Limb (tissue), 2 donors: Measurements from ENCODE around the gene UTP15.

Experiments used
- DNase-seq, 2 donors: peaks; one replicate each; pipeline ENCODE4 v3.0.0-alpha.2; 2016; ENCODE audit errors: extremely low spot score in 2 of 2

UTP15 gene

DNA sequence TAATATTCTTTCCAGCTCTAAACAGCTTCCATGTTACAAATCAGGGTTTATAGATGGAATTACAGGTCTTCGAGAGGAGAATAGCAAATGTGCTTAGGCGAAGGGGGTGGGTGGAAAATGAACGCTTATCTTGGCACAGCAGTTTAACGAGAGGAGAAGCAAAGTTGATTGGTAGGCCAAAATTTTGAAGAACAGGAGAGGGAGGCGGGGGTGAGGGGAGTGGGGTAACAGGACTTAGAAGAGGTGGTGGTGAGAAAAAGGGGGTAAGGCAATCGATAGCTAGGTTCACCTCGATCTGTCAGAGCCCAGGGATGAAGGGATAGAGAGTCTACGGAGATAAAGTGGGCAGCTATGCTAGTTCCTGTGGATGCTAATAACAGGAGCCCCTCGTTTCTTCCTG is 868 bp upstream of the UTP15 start:
- no peak for DNase-seq

- DNase-seq = no peak
Measured at GRCh38 chr5:73565969-73566547, 515 bp downstream of the UTP15 start.

DNA sequence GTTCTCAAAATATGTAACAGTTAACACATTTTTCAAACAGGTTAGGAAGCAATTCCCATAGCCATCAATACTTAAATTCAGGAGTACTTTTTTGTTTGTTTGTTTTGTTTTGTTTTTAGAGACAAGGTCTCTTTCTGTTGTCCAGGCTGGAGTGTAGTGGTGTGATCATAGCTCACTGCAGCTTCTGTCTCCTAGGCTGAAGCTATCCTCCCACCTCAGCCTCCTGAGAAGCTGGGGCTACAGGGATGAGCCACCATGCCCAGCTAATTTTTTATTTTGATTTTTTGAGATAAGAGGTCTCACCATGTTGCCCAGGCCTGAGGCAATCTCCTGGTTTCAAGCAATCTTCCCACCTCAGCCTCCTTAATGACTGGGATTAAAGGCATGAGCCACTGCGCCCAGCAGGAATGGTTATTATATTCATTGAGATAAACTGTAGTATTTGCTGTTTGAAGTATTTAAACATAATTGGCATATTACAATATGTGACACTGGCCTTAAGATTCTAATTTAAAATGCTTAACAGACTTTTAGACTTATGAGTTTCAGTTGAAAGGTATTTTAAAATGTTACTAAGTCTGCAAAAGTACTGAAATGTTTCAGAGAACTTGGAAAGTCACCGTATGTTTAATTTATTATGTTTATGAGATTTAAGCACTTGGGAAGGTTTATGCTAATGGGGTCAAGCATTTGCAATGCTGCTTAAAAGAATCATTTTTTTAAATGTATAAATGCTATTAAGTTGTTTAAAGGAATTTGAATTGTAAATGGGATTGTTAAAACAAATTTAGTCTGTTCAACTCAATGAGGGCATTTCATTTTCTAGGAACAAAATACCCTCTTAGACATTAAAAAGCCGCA is 17.0 kb downstream of the UTP15 start:
- no peak for DNase-seq

GRCh38 chr5:73587923-73588322 is 22.4 kb downstream of the UTP15 start:
- DNase-seq = no peak

DNA sequence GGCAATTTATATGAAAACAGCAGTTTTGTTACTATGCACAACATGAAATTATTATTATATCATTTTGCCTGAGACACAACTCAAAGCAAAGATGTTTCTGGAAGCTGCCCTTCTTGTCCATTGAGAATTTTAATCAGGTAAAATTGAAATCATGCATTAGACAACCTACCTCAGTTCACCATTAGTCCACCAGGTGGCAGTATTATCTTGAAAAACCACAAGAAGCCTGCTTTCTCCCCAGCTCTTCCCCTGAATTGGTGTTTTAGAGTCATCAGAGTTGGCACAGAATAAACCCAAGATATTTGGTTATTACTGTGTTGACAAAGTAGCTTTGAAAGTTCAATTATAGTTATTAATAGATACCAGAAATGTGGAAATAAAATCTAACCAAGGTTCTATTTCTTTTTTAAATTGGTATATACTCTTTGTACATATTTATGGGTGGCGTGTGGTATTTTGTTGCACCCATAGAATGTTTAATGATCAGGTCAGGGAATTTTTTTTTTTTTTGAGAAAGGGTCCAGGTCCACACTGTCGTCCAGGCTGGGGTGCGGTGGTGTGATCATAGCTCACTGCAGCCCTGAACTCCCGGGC is 25.7 kb downstream of the UTP15 start:
- peak; percentile 42 to 78 for DNase-seq

DNA sequence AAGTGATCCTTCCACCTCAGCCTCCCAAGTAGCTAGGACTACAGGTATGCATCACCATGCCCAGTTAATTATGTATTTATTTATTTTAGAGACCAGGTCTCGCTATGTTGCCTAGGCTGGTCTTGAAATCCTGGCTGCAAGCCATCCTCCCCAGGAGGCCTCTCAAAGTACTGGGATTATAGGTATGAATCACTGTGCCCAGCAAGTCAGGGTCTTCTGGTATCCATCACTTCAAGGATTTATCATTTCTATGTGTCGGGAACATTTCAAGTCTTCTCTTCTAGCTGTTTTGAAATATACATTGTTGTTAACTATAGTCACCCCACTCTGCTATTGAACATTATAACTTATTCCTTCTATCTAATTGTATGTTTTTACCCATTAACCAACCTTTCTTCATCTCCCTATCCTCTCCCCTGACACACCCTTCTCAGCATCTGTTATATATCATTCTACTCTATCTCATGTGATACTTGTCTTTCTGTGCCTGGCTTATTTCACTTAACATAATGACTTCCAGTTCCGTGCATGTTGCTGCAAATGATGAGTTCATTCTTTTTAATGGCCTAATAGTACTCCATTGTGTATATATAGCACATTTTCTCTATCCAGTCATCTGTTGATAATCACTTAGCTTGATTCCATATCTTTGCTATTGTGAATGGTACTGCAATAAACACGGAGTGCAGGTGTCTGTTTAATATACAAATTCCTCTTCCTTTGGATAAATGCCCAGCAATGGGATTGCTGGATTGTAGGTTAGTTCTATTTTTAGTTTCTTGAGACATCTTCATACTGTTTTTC is 26.4 kb downstream of the UTP15 start:
- DNase-seq = no peak

DNA sequence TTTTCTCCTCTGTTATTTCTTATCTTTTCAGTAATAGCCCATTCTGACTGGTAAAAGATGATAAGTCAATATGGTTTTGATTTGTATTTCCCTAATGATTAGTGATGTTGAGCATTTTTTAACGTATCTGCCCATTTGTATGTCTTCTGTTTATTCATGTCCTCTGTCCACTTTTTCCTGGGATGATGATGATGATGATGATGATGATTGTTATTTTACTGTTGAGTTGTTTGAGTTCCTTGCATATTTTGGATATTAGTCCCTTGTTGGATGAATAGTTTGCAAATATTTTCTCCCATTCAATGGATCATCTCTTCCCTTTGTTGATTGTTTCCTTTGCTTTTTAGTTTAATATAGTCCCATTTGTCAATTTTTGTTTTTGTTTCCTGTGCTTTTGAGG is 27.0 kb downstream of the UTP15 start:
- no peak for DNase-seq

- no peak for DNase-seq
Measured at GRCh38 chr5:73596705-73597328, 31.3 kb downstream of the UTP15 start.

GRCh38 chr5:73599380-73599779 is 33.8 kb downstream of the UTP15 start:
- no peak for DNase-seq

GRCh38 chr5:73603998-73604397 is 38.5 kb downstream of the UTP15 start:
- DNase-seq = no peak

GRCh38 chr5:73605223-73606087 is 39.9 kb downstream of the UTP15 start:
- DNase-seq = no peak

DNA sequence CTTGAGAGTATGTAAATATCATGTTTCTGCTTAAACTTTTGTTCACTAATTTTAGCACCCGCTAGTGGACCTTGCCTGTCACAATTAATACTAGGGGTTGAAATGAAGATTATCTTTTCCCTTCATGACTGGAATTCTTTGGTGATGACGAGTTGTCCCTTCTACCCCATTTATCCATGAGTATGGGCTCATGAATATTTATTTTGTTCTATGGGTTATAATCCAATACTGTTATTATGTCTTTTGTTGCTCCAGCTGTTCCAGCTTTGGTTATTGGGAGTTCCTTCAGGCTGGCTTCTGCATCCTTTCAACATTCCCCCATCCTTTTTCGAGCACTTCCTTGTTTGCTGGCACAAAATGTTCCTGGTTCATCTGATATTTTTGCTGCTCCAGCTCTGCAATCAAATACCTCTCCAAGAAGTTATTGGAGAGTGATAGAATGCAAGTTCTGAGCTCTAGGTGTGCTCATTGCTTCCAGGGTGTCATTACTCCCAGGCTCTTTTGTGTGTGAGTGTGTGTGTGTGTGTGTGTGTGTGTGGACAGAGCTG is 40.7 kb downstream of the UTP15 start:
- DNase-seq = no peak

GRCh38 chr5:73607228-73607627 is 41.7 kb downstream of the UTP15 start:
- no peak for DNase-seq

GRCh38 chr5:73612799-73613198 is 47.3 kb downstream of the UTP15 start:
- no peak for DNase-seq

- DNase-seq = no peak
Measured at GRCh38 chr5:73615085-73615484, 49.5 kb downstream of the UTP15 start.

- DNase-seq = no peak
Measured at GRCh38 chr5:73615947-73616346, 50.4 kb downstream of the UTP15 start.

DNA sequence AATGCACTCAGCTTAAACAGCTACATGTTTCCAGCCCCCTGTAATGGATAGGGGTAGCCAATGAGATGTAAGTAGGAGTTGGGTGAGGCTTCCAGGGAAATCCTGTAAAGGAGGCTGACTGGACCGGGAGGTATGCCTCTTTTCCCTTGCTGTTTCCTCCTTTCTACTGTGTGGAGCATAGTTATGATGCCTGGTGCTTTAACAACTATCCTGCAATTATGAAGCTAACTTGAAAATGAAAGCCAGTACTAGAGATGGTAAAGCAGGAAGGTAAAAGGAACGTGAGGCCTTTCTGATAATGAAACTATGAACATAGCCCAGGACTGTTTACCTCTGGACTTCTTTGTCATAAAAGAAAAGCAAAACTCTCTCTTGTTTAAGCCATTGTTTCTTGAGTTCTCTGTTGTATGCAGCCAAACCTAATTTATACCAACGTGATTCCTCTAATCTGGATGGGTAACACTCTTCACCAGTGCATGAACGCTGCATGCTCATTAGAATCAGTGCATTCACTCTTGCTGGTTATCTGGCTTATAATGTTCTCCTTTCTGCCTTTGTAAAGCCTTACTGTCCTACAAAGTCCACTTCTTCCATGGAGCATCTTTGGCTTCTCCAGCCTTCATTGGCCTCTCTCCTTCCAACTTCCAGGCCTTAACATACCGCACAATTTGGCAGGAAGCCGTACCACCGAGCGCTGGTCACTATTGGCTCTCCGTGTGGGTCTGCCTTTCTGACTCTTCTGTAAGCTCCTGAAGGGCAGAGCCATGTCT is 52.2 kb downstream of the UTP15 start:
- DNase-seq = no peak

- peak in 1 of 2 donors; percentile 18 for DNase-seq
Measured at GRCh38 chr5:73619606-73620333, 54.2 kb downstream of the UTP15 start.

DNA sequence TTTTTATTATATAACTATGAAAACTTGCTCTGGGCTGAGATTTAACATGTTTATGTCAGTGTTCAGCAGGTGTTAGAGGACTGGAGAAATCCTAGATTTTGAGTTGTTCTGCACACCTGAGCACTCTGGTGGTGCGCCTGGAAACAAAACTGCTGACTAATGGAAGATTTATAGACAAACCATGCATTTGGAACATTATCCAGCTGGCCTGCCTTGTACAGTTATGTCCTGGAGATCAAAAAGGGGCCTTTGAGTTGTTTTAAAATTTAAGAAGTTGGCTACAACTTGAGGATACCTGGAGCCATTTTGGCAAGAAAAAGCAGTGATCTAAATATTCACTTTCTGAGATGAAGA is 54.8 kb downstream of the UTP15 start:
- no peak for DNase-seq
